IgD-negative memory B cell (primary cell): ENCODE results near the gene OR4M2. TPM values are rescaled to one million over a fixed set of nuclear protein-coding genes. Genes with fewer than 3 reads are reported as not detected.
"Not testable (repeated sequence)": the region's sequence is repeated elsewhere in the genome, so short reads cannot be mapped to it uniquely, and the experiment has no call there.

Source experiments
- H3K27ac Mint-ChIP-seq, 3 donors: one replicate each; pipeline ENCODE4 v1.8.0; 2020 to 2022; ENCODE audit warnings: mild to moderate bottlenecking in 3 of 3, mixed read lengths in 3 of 3, moderate library complexity in 1 of 3
- H3K27me3 Mint-ChIP-seq: one replicate; pipeline ENCODE4 v1.8.0; 2021; ENCODE audit warnings: mixed read lengths
- H3K36me3 Mint-ChIP-seq: one replicate; pipeline ENCODE4 v1.8.0; 2020; ENCODE audit warnings: mild to moderate bottlenecking, mixed read lengths
- H3K4me1 Mint-ChIP-seq, 3 donors: one replicate each; pipeline ENCODE4 v1.8.0; 2020 to 2022; ENCODE audit warnings: mixed read lengths in 3 of 3, mild to moderate bottlenecking in 1 of 3
- H3K4me3 Mint-ChIP-seq, 4 donors: one replicate each; pipeline ENCODE4 v1.8.0; 2020 to 2022; ENCODE audit warnings: mild to moderate bottlenecking in 4 of 4, mixed read lengths in 4 of 4, moderate library complexity in 3 of 4
- H3K9me3 Mint-ChIP-seq, 3 donors: one replicate each; pipeline ENCODE4 v1.8.0; 2020 to 2021; ENCODE audit warnings: mixed read lengths in 3 of 3, mild to moderate bottlenecking in 1 of 3
- polyA plus RNA-seq: library from polyadenylated mRNA; unstranded; fragments of 300-500 nt; fragmentation: Illumina TruSeq; gene quantifications from one replicate; pipeline ENCODE4 v1.2.3, GENCODE V29; 2021

The OR4M2 gene, protein sequence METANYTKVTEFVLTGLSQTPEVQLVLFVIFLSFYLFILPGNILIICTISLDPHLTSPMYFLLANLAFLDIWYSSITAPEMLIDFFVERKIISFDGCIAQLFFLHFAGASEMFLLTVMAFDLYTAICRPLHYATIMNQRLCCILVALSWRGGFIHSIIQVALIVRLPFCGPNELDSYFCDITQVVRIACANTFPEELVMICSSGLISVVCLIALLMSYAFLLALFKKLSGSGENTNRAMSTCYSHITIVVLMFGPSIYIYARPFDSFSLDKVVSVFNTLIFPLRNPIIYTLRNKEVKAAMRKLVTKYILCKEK
- not detected for polyA plus RNA-seq

DNA sequence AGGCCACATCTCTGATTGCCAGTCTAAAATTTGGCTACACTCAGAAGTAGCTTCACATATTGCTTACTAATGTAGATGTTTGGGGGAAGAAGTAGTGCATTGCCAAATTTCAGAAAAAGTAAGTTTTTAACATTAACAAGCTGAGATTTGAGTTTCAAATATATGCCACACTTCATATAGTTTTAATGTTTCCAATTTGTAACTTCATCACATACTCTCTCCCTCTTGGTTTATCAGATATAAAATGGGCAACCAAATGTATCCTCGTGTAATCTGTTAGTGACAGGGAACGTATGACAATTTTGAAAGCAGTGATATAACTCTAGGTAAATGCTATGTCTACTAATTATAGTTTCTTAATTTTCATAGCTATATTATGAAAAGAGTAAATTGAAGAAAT, at the start of gene OR4M2:
Gene OR4M2, plus strand, starts transcription at position 301 of the 400 bp plus-strand sequence. Its CDS starts 98 bp downstream, at position 399.
- H3K4me1 Mint-ChIP-seq, H3K9me3 Mint-ChIP-seq, H3K27me3 Mint-ChIP-seq, H3K36me3 Mint-ChIP-seq, H3K27ac Mint-ChIP-seq, H3K4me3 Mint-ChIP-seq: not testable (repeated sequence)

- not testable (repeated sequence) for H3K4me1 Mint-ChIP-seq, H3K27ac Mint-ChIP-seq, H3K9me3 Mint-ChIP-seq, H3K27me3 Mint-ChIP-seq, H3K36me3 Mint-ChIP-seq, H3K4me3 Mint-ChIP-seq
Measured at GRCh38 chr15:22069267-22069666, 11.1 kb upstream of the OR4M2 start.

DNA sequence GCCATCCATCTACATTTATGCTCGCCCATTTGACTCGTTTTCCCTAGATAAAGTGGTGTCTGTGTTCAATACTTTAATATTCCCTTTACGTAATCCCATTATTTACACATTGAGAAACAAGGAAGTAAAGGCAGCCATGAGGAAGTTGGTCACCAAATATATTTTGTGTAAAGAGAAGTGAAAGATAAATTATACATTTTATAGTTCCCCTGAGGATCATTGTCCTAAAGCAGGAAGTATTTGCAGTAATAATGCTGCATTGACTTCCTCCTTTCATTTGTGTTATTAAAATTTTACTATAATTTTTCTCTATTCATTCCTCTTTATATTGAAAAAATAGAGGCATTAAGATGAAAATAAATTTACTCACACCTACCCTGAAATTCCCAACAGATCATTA, 1.1 kb downstream of the OR4M2 start:
- not testable (repeated sequence) for H3K4me3 Mint-ChIP-seq, H3K9me3 Mint-ChIP-seq, H3K36me3 Mint-ChIP-seq, H3K27me3 Mint-ChIP-seq, H3K4me1 Mint-ChIP-seq, H3K27ac Mint-ChIP-seq

- not testable (repeated sequence) for H3K9me3 Mint-ChIP-seq, H3K27me3 Mint-ChIP-seq, H3K27ac Mint-ChIP-seq, H3K4me1 Mint-ChIP-seq, H3K4me3 Mint-ChIP-seq, H3K36me3 Mint-ChIP-seq
Measured at GRCh38 chr15:22098616-22099253, 18.4 kb downstream of the OR4M2 start.

- not testable (repeated sequence) for H3K9me3 Mint-ChIP-seq, H3K27ac Mint-ChIP-seq, H3K27me3 Mint-ChIP-seq, H3K4me3 Mint-ChIP-seq, H3K4me1 Mint-ChIP-seq, H3K36me3 Mint-ChIP-seq
Measured at GRCh38 chr15:22099289-22099891, 19.1 kb downstream of the OR4M2 start.

DNA sequence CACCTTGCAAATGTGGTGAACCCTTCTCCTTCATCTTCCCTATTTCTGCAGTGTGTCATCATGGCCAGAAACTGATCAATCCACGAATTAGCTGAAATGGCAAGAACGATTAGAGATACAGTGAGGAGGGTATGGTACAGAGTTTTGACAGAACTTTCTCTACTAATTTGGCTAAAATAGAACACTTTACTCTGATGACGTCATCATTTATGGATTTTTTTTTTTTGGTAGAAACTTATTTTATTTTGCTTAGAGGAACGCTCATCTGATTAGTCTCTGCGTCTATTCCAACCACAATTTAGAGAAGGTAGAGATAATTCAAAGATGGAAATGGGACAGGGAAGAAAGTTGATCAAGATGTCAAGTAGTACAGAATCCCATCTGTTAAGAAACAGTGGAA, 41.7 kb downstream of the OR4M2 start:
- H3K4me3 Mint-ChIP-seq, H3K9me3 Mint-ChIP-seq, H3K27ac Mint-ChIP-seq, H3K27me3 Mint-ChIP-seq, H3K36me3 Mint-ChIP-seq, H3K4me1 Mint-ChIP-seq: not testable (repeated sequence)

Other genes with a start within 250 kb of the OR4M2 start
- gene POTEB, start 202.8 kb upstream of the OR4M2 start, polyA plus RNA-seq, result not detected